Karpas-422 (cell line): ENCODE data around the gene AMY2A. TPM values are rescaled to one million over a fixed set of nuclear protein-coding genes. Genes with fewer than 3 reads are reported as not detected.
"Not testable (repeated sequence)": the region's sequence is repeated elsewhere in the genome, so short reads cannot be mapped to it uniquely, and the experiment has no call there.

Experiments
- DNase-seq: peaks from one replicate; pipeline ENCODE4 v3.0.0-alpha.2; 2015
- H2AFZ ChIP-seq: fragments of 200-600 bp; sonication (generic); 2 replicates; pipeline ENCODE4 v1.6.1; 2014; ENCODE audit warnings: antibody characterized with exemption, low read length, mixed read lengths
- H3K27ac ChIP-seq: fragments of 200-600 bp; sonication (generic); 2 replicates; pipeline ENCODE4 v1.5.1; 2014; ENCODE audit warnings: mild to moderate bottlenecking, low read length, moderate library complexity
- H3K27me3 ChIP-seq: fragments of 200-600 bp; sonication (generic); 2 replicates; pipeline ENCODE4 v1.6.1; 2014; ENCODE audit warnings: low read length, mixed read lengths
- H3K36me3 ChIP-seq: fragments of 200-600 bp; sonication (generic); 2 replicates; pipeline ENCODE4 v1.6.1; 2014; ENCODE audit warnings: low read length, mixed read lengths; ENCODE audit not compliant: insufficient read depth
- H3K4me1 ChIP-seq: fragments of 200-600 bp; sonication (generic); 2 replicates; pipeline ENCODE4 v1.6.1; 2014; ENCODE audit warnings: mild to moderate bottlenecking, low read length, mixed read lengths
- H3K4me2 ChIP-seq: fragments of 200-600 bp; sonication (generic); 2 replicates; pipeline ENCODE4 v1.6.1; 2014; ENCODE audit warnings: low read length, low read depth, mild to moderate bottlenecking; ENCODE audit not compliant: poor library complexity, severe bottlenecking
- H3K4me3 ChIP-seq: fragments of 200-600 bp; sonication (generic); 2 replicates; pipeline ENCODE4 v1.5.1; 2014; ENCODE audit warnings: mild to moderate bottlenecking, antibody characterized with exemption, low read length, mixed read lengths
- H3K79me2 ChIP-seq: fragments of 200-600 bp; sonication (generic); 2 replicates; pipeline ENCODE4 v1.6.1; 2014; ENCODE audit warnings: mild to moderate bottlenecking, low read length, mixed read lengths
- H3K9ac ChIP-seq: fragments of 200-600 bp; sonication (generic); 2 replicates; pipeline ENCODE4 v1.6.0; 2014; ENCODE audit warnings: low read length
- H3K9me2 ChIP-seq: fragments of 200-600 bp; sonication (generic), shearing (Covaris generic); replicated peaks from 2 replicates; pipeline ENCODE4 v1.6.0; 2014; ENCODE audit warnings: mild to moderate bottlenecking, low read length, moderate library complexity; ENCODE audit not compliant: insufficient read depth
- H3K9me3 ChIP-seq: fragments of 300-700, 200-600 bp; sonication (generic); 2 replicates; pipeline ENCODE4 v1.6.1; 2014; ENCODE audit warnings: low read length, mixed read lengths
- H4K20me1 ChIP-seq: fragments of 200-600 bp; sonication (generic); 2 replicates; pipeline ENCODE4 v1.6.1; 2014; ENCODE audit warnings: mild to moderate bottlenecking, antibody characterized with exemption, low read length, low read depth; ENCODE audit not compliant: insufficient read depth
- total RNA-seq: library from RNA; depleted of rRNA; stranded (reverse); fragments of >200 nt; shearing (Covaris generic); gene quantifications from 2 replicates; pipeline ENCODE4 v1.2.3, GENCODE V29; 2014; ENCODE audit warnings: low replicate concordance; rRNA removed

The AMY2A gene
- total RNA-seq: not detected in 2 replicates

- H3K9ac ChIP-seq, H3K79me2 ChIP-seq, H3K4me2 ChIP-seq, H3K27ac ChIP-seq, H3K9me3 ChIP-seq, H3K27me3 ChIP-seq, H3K4me1 ChIP-seq, H3K4me3 ChIP-seq, H3K36me3 ChIP-seq, H3K9me2 ChIP-seq, H4K20me1 ChIP-seq, DNase-seq: not testable (repeated sequence)
- peak within 1 kb of the TSS; percentile 41; the same call in 1 of the 2 replicates for H2AFZ ChIP-seq
These were observed at the start of gene AMY2A for GRCh38 chr1:103616994-103617477. TSS of gene AMY2A (plus strand) at chr1:103617427. CDS start at chr1:103617441, 14 bp downstream.

- DNase-seq: no peak
- no peaks in the 10 kb centered on the region for H3K4me1 ChIP-seq
- H3K4me3 ChIP-seq: no peak overlapping the region
- H3K79me2 ChIP-seq: no peaks in the 10 kb centered on the region
- H3K27me3 ChIP-seq: no peaks in the 10 kb centered on the region
- H3K9me3 ChIP-seq: no peaks in the 10 kb centered on the region
- no peaks in the 10 kb centered on the region for H4K20me1 ChIP-seq
- no peaks in the 10 kb centered on the region for H3K9me2 ChIP-seq
- H3K36me3 ChIP-seq: no peaks in the 10 kb centered on the region
- H3K27ac ChIP-seq: no peak overlapping the region
- no peak overlapping the region for H3K4me2 ChIP-seq
- H2AFZ ChIP-seq: no peak overlapping the region
- H3K9ac ChIP-seq: no peak overlapping the region
These were observed 47.7 kb upstream of the AMY2A start for GRCh38 chr1:103569493-103569892.

GRCh38 chr1:103571289-103571688 lies 45.9 kb upstream of the AMY2A start, which contains the start of gene AMY2B:
TSS of gene AMY2B (plus strand) at chr1:103571589. CDS start at chr1:103571603, 14 bp downstream.
- not testable (repeated sequence) for H3K9me2 ChIP-seq, H3K27ac ChIP-seq, H3K4me2 ChIP-seq, H2AFZ ChIP-seq, H4K20me1 ChIP-seq, H3K4me3 ChIP-seq, DNase-seq, H3K36me3 ChIP-seq, H3K9me3 ChIP-seq, H3K4me1 ChIP-seq, H3K9ac ChIP-seq, H3K27me3 ChIP-seq, H3K79me2 ChIP-seq

DNA sequence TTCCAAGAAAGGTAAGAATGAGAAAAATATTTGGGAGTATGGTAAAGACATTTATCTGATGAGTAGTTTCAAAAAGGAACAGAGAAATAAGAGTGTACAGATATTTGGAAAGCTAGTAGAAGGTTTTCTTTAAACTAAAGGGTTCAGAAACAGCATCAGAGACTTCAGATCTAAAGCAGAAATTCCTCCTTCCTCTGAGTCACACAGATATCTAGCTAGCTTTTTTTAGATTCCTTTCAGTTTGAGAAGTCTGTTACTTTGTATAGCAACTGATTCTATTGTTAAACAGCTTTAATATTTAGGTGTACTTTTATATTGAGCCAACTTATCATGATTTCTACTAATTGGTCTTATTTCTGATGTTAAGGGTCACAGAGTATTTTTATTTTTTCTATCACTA lies 41.2 kb upstream of the AMY2A start:
- Histone ChIP-seq H3K4me2 (no peak overlapping the region), H3K4me1 (no peaks in the 10 kb centered on the region), H3K9me2 (no peaks in the 10 kb centered on the region), H4K20me1 (no peaks in the 10 kb centered on the region), H3K36me3 (no peaks in the 10 kb centered on the region), H3K27me3 (no peaks in the 10 kb centered on the region), H3K9me3 (no peaks in the 10 kb centered on the region), H3K9ac (no peak overlapping the region), H3K27ac (no peak overlapping the region), H2AFZ (no peak overlapping the region), H3K4me3 (no peak overlapping the region), H3K79me2 (no peaks in the 10 kb centered on the region)
- no peak for DNase-seq

DNA sequence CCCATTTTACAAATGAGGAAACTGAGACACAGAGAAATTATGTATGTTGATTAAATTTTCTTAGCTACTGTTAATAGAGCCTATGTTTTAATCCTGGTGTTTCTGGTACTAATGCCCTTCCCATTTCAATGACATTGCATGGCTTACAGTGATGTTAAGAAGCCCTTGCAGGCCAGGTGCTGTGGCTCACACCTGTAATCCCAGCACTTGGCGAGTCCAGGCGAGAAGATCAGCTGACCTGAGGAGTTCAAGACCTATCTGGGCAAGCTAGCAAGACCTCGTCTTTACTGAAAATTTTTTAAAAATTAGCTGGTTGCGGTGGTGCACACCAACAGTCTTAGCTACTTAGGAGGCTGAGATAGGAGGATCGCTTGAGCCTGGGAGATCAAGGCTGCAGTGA lies 40.4 kb upstream of the AMY2A start:
- not testable (repeated sequence) for H3K27ac ChIP-seq, H3K9me2 ChIP-seq, H3K79me2 ChIP-seq, H3K36me3 ChIP-seq, H3K4me2 ChIP-seq, H3K4me1 ChIP-seq, H2AFZ ChIP-seq, H3K4me3 ChIP-seq, H3K9me3 ChIP-seq, H4K20me1 ChIP-seq, DNase-seq, H3K27me3 ChIP-seq, H3K9ac ChIP-seq

DNA sequence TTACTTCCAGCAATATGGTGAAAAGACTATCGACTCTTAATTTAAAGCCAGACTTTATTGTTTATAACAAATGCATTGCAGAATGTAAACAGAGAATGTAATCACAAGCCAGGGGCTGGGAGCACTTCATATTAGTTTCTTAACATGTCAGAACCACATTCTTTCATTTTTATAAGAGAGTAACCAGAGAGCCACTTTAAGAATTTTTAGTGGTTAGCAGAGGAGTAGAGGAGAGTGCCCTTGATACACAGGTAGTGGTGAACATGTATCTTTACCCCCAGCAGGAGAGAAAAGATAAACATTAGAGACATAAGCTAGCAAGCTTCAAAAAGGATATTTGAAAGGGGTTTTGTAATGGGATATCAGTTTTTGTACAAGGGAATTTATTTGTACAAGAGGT lies 34.8 kb upstream of the AMY2A start:
- Histone ChIP-seq H3K36me3 (no peaks in the 10 kb centered on the region), H3K79me2 (no peaks in the 10 kb centered on the region), H3K9ac (no peak overlapping the region), H4K20me1 (no peaks in the 10 kb centered on the region), H3K9me2 (no peaks in the 10 kb centered on the region), H3K4me3 (no peak overlapping the region), H3K27me3 (no peaks in the 10 kb centered on the region), H3K4me1 (no peaks in the 10 kb centered on the region), H3K27ac (no peak overlapping the region), H3K9me3 (no peaks in the 10 kb centered on the region), H2AFZ (no peak overlapping the region), H3K4me2 (no peak overlapping the region)
- DNase-seq: no peak

GRCh38 chr1:103583887-103584286 lies 33.3 kb upstream of the AMY2A start:
- Histone ChIP-seq H3K27ac (no peak overlapping the region), H3K9me3 (no peaks in the 10 kb centered on the region), H3K36me3 (no peaks in the 10 kb centered on the region)

DNA sequence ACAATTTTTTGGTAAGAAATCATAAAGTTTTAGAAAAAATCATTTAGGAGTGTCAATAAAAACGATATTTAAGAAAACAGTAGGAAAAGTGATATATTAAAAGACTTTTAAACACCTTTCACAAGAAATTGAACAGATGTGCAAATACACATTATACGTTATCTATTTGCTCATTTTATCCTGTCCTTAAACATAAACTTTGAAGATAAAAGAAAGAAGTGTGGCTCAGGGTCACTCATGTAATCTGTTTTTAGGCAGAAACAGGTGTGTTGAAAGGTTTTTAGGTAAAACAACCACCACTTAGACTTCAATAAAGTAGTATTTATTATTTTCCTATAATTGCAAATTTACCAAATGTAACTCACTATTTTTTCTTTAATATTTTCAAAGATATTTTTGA lies 32.7 kb upstream of the AMY2A start:
- Histone ChIP-seq H3K27me3 (no peaks in the 10 kb centered on the region), H3K9ac (no peak overlapping the region), H3K79me2 (no peaks in the 10 kb centered on the region), H3K9me3 (no peaks in the 10 kb centered on the region), H3K4me2 (no peak overlapping the region), H3K36me3 (no peaks in the 10 kb centered on the region), H3K9me2 (no peaks in the 10 kb centered on the region), H3K4me3 (no peak overlapping the region), H3K4me1 (no peaks in the 10 kb centered on the region), H2AFZ (no peak overlapping the region), H4K20me1 (no peaks in the 10 kb centered on the region), H3K27ac (no peak overlapping the region)
- no peak for DNase-seq

More at GRCh38 chr1:103583887-103584286, 33.3 kb upstream of the AMY2A start:
- Histone ChIP-seq H3K4me3 (no peak overlapping the region), H3K79me2 (no peaks in the 10 kb centered on the region), H3K9me2 (no peaks in the 10 kb centered on the region), H4K20me1 (no peaks in the 10 kb centered on the region), H3K4me2 (no peak overlapping the region), H3K4me1 (no peaks in the 10 kb centered on the region), H2AFZ (no peak overlapping the region), H3K9ac (no peak overlapping the region), H3K27me3 (no peaks in the 10 kb centered on the region)
- no peak for DNase-seq

- H4K20me1 ChIP-seq, H3K79me2 ChIP-seq, H3K36me3 ChIP-seq, H3K27ac ChIP-seq, H3K9me2 ChIP-seq, H3K9me3 ChIP-seq, H3K4me3 ChIP-seq, H3K9ac ChIP-seq, DNase-seq, H3K27me3 ChIP-seq, H3K4me1 ChIP-seq, H3K4me2 ChIP-seq, H2AFZ ChIP-seq: not testable (repeated sequence)
These were observed 14.5 kb upstream of the AMY2A start for GRCh38 chr1:103602740-103603139.
